GM12801 (cell line): ENCODE results near the gene PAQR9.

ENCODE experiments used
- CTCF ChIP-seq: IDR thresholded peaks from one replicate; pipeline ENCODE4 v1.5.1; 2011; ENCODE audit warnings: control low read depth; ENCODE audit not compliant: insufficient read length; ENCODE audit errors: extremely low read depth

PAQR9 gene

GRCh38 chr3:142914286-142914811, 49.1 kb downstream of the PAQR9 start:
- no peak for TF ChIP-seq CTCF

GRCh38 chr3:142913432-142913831, 50.0 kb downstream of the PAQR9 start:
- no peak for TF ChIP-seq CTCF

- TF ChIP-seq CTCF, result no peak
Measured at GRCh38 chr3:142912402-142913172, 50.9 kb downstream of the PAQR9 start.
